Gastroesophageal sphincter (tissue), 4 donors: Measurements from ENCODE around the gene SLITRK6. TPM values are rescaled to one million over a fixed set of nuclear protein-coding genes. Genes with fewer than 3 reads are reported as not detected.
"Not testable (repeated sequence)": the region's sequence is repeated elsewhere in the genome, so short reads cannot be mapped to it uniquely, and the experiment has no call there.

Experiments used
- ATAC-seq: fragments of 150-250 bp; one replicate; pipeline ENCODE4 v1.9.1; 2016; ENCODE audit warnings: mild to moderate bottlenecking, moderate library complexity
- H3K27ac ChIP-seq, 4 donors: fragments of 200-600 bp; sonication (generic) in 3 of 4; 1 replicate in 3 of 4; 2 replicates in 1 of 4; pipeline ENCODE4 v1.5.1; 2016 to 2019
- H3K27me3 ChIP-seq: fragments of 200-600 bp; sonication (generic); one replicate; pipeline ENCODE4 v1.5.1; 2019
- H3K36me3 ChIP-seq, 2 donors: fragments of 200-600 bp; sonication (generic); one replicate each; pipeline ENCODE4 v1.5.1; 2019; ENCODE audit warnings: control low read depth in 1 of 2
- H3K4me1 ChIP-seq, 3 donors: fragments of 200-600 bp; sonication (generic); 1 replicate in 2 of 3; 2 replicates in 1 of 3; pipeline ENCODE4 v1.5.1; 2016 to 2019; ENCODE audit warnings: control low read depth in 2 of 3
- H3K4me3 ChIP-seq, 2 donors: fragments of 200-600 bp; sonication (generic); one replicate each; pipeline ENCODE4 v1.5.1; 2019; ENCODE audit warnings: mild to moderate bottlenecking in 1 of 2, moderate library complexity in 1 of 2
- H3K9me3 ChIP-seq, 3 donors: fragments of 200-600 bp; sonication (generic); one replicate each; pipeline ENCODE4 v1.5.1; 2017 to 2019; ENCODE audit warnings: control low read depth in 2 of 3
- EP300 ChIP-seq: sonication (generic); formaldehyde crosslinking; IDR thresholded peaks from one replicate; pipeline ENCODE4 v1.6.1; 2017; ENCODE audit warnings: antibody characterized with exemption, mild to moderate bottlenecking
- POLR2A ChIP-seq, 2 donors: fragments of 450-650 bp; IDR thresholded peaks; one replicate each; pipeline ENCODE4 v1.6.1; 2017; ENCODE audit warnings: antibody characterized with exemption in 2 of 2, mild to moderate bottlenecking in 2 of 2, moderate library complexity in 1 of 2
- POLR2AphosphoS5 ChIP-seq: sonication (generic); formaldehyde crosslinking; IDR thresholded peaks from one replicate; pipeline ENCODE4 v1.6.1; 2017; ENCODE audit warnings: antibody characterized with exemption
- WGBS, 2 donors: methylation state at CpG; one replicate each; pipeline ENCODE4 v1.1.5; 2018; ENCODE audit warnings: low coverage in 1 of 2; 5-methylcytosine and 5-hydroxymethylcytosine counted together
- total RNA-seq, 4 donors: library from RNA; depleted of rRNA; stranded (reverse); fragments of >200 nt; gene quantifications; one replicate each; pipeline ENCODE4 v1.1.0, GENCODE V29; 2016
- TF ChIP-seq, protein P1 (sequence below), 4 experiments: fragments of 200-600 bp in 2 of 4; fragments of 450-650 bp in 2 of 4; sonication (generic) in 1 of 4; IDR thresholded peaks; one replicate each; pipeline ENCODE4 v1.5.1; 2017 to 2019; ENCODE audit warnings: antibody characterized with exemption in 4 of 4, mild to moderate bottlenecking in 2 of 4, moderate library complexity in 2 of 4

SLITRK6 gene
- total RNA-seq, 4 donors from 2014 or later = 2.4 to 17.0 (median 6.2) TPM

- 67 to 86% methylated on average over 2 to 3 of the region's 3 CpGs for WGBS, 2 donors
These were observed 14.0 kb downstream of the SLITRK6 start for GRCh38 chr13:85785205-85785604.

DNA sequence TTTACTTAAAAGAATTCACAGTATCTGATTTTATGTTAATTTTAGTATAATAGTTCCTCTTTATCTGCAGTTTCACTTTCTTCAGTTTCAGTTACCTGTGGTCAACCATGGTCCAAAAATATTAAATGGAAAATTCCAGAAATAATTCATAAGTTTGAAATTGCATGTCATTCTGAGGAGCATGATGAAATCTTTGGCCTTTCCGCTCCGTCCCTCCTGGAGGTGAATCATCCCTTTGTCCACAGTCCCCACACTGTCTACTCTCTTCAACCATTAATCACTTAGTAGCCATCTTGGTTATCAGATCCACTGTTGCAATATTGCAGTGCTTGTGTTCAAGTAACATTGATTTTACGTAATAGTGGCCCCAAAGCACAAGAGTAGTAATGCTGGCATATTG lies 26.9 kb downstream of the SLITRK6 start:
- WGBS, 2 donors = 60 to 69% methylated on average over 2 to 3 of the region's 3 CpGs
- H3K27ac ChIP-seq = no peak overlapping the region

More at GRCh38 chr13:85785205-85785604, 14.0 kb downstream of the SLITRK6 start:
- Histone ChIP-seq H3K4me3 (no peak overlapping the region), H3K27me3 (no peaks in the 10 kb centered on the region), H3K9me3 (no peaks in the 10 kb centered on the region), H3K4me1 (no peaks in the 10 kb centered on the region), H3K27ac (no peak overlapping the region), H3K36me3 (no peaks in the 10 kb centered on the region)
- ATAC-seq = no peak
- TF ChIP-seq, protein P1, sequence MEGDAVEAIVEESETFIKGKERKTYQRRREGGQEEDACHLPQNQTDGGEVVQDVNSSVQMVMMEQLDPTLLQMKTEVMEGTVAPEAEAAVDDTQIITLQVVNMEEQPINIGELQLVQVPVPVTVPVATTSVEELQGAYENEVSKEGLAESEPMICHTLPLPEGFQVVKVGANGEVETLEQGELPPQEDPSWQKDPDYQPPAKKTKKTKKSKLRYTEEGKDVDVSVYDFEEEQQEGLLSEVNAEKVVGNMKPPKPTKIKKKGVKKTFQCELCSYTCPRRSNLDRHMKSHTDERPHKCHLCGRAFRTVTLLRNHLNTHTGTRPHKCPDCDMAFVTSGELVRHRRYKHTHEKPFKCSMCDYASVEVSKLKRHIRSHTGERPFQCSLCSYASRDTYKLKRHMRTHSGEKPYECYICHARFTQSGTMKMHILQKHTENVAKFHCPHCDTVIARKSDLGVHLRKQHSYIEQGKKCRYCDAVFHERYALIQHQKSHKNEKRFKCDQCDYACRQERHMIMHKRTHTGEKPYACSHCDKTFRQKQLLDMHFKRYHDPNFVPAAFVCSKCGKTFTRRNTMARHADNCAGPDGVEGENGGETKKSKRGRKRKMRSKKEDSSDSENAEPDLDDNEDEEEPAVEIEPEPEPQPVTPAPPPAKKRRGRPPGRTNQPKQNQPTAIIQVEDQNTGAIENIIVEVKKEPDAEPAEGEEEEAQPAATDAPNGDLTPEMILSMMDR (IDR thresholded peaks at IDR 0.05) = no peak
- TF ChIP-seq EP300 = no peak
- TF ChIP-seq POLR2AphosphoS5 = no peak
- no peak for TF ChIP-seq POLR2A (IDR thresholded peaks at IDR 0.05)

DNA sequence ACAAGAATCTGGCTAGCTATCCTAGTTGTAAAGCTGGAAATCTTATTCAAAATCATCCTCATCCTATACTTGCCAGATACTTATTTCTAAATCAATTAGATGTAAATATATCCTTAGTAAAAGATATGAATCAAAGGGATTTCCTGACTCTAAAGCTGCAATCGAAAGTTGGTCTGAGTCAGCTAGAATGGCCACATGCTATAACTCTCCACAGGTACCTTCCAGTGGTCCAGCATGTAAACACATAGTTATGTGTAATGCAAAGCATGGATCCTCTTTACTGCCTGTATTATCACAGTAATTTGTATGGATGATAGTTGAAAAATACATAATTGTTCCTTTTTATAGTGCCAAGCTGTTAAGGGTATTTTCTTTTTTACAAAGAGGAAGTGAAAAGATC lies 27.4 kb downstream of the SLITRK6 start:
- 40 to 60% methylated on average over 1 of the region's 1 CpG for WGBS, 2 donors
- no peak overlapping the region for H3K27ac ChIP-seq
- no peak for TF ChIP-seq POLR2AphosphoS5
- TF ChIP-seq POLR2A (IDR thresholded peaks at IDR 0.05) = no peak
- TF ChIP-seq, protein P1 (IDR thresholded peaks at IDR 0.05) = no peak
- no peak for TF ChIP-seq EP300
- H3K4me3 ChIP-seq = no peak overlapping the region
- no peaks in the 10 kb centered on the region for H3K27me3 ChIP-seq
- ATAC-seq = no peak
- H3K4me1 ChIP-seq = no peaks in the 10 kb centered on the region
- no peaks in the 10 kb centered on the region for H3K9me3 ChIP-seq
- no peaks in the 10 kb centered on the region for H3K36me3 ChIP-seq

More for the DNA sequence above, 26.9 kb downstream of the SLITRK6 start:
- Histone ChIP-seq H3K36me3 (no peaks in the 10 kb centered on the region), H3K4me1 (no peaks in the 10 kb centered on the region), H3K4me3 (no peak overlapping the region), H3K27me3 (no peaks in the 10 kb centered on the region), H3K9me3 (no peaks in the 10 kb centered on the region)
- no peak for TF ChIP-seq POLR2A (IDR thresholded peaks at IDR 0.05)
- TF ChIP-seq POLR2AphosphoS5 = no peak
- ATAC-seq = no peak

DNA sequence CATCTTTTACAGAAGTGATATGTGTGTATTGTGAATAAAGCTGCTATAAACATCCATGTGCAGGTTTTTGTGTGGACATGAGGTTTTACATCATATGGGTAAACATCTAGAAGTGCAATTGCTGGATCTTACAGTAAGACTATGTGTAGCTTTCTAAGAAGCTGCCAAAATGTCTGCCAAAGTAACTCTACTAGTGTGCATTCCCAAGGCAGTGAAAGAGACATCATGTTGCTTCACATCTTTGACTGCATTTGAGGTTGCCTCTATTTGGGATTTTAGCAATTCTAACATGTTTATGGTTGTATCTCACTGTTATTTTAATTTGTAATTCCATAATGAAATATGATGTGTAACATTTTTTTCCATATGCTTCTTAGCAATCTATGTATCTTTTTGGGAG lies 30.3 kb downstream of the SLITRK6 start:
- H3K4me1 ChIP-seq = no peaks in the 10 kb centered on the region

GRCh38 chr13:85755123-85755522 lies 44.1 kb downstream of the SLITRK6 start:
- 65 to 88% methylated on average over 2 of the region's 2 CpGs for WGBS, 2 donors
- TF ChIP-seq EP300 = no peak
- TF ChIP-seq, protein P1 (IDR thresholded peaks at IDR 0.05) = no peak
- no peak for TF ChIP-seq POLR2A (IDR thresholded peaks at IDR 0.05)
- TF ChIP-seq POLR2AphosphoS5 = no peak
- no peak overlapping the region for H3K27ac ChIP-seq
- no peaks in the 10 kb centered on the region for H3K36me3 ChIP-seq
- no peaks in the 10 kb centered on the region for H3K9me3 ChIP-seq
- ATAC-seq = no peak
- no peak overlapping the region for H3K4me3 ChIP-seq
- H3K27me3 ChIP-seq = no peaks in the 10 kb centered on the region
- no peaks in the 10 kb centered on the region for H3K4me1 ChIP-seq

More for the DNA sequence above, 30.3 kb downstream of the SLITRK6 start:
- no peak overlapping the region for H3K27ac ChIP-seq
- no peaks in the 10 kb centered on the region for H3K27me3 ChIP-seq
- H3K4me3 ChIP-seq = no peak overlapping the region
- H3K9me3 ChIP-seq = no peaks in the 10 kb centered on the region
- TF ChIP-seq POLR2AphosphoS5 (no peak), POLR2A (IDR thresholded peaks at IDR 0.05) (no peak)
- TF ChIP-seq, protein P1 (IDR thresholded peaks at IDR 0.05) = no peak
- H3K36me3 ChIP-seq = no peaks in the 10 kb centered on the region
- no peak for ATAC-seq

DNA sequence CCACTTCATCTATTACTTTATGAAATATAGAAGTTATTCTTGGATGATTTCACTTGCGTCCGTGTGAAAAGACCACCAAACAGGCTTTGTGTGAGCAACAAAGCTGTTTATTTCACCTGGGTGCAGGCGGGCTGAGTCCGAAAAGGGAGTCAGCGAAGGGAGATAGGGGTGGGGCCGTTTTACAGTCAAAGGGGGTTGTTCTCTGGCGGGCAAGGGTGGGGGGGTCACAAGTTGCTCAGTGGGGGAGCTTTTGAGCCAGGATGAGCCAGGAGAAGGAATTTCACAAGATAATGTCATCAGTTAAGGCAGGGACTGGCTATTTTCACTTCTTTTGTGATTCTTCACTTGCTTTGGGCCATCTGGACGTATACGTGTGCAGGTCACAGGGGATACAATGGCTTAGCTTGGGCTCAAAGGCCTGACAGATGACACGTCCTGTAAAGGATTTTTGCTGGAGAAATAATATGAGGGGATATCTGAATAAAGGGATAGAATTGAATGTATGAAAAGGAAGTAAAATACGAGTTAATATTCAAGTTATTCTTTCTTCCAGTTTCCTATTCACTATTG lies 55.9 kb downstream of the SLITRK6 start:
- not testable (repeated sequence) for H3K4me3 ChIP-seq, ATAC-seq, H3K4me1 ChIP-seq, H3K36me3 ChIP-seq, H3K9me3 ChIP-seq, H3K27me3 ChIP-seq, H3K27ac ChIP-seq
- WGBS, 2 donors = 69 to 81% methylated on average over 4 to 5 of the region's 11 CpGs
